ENCODE measurements around the gene NEDD8.

The NEDD8 gene

DNA sequence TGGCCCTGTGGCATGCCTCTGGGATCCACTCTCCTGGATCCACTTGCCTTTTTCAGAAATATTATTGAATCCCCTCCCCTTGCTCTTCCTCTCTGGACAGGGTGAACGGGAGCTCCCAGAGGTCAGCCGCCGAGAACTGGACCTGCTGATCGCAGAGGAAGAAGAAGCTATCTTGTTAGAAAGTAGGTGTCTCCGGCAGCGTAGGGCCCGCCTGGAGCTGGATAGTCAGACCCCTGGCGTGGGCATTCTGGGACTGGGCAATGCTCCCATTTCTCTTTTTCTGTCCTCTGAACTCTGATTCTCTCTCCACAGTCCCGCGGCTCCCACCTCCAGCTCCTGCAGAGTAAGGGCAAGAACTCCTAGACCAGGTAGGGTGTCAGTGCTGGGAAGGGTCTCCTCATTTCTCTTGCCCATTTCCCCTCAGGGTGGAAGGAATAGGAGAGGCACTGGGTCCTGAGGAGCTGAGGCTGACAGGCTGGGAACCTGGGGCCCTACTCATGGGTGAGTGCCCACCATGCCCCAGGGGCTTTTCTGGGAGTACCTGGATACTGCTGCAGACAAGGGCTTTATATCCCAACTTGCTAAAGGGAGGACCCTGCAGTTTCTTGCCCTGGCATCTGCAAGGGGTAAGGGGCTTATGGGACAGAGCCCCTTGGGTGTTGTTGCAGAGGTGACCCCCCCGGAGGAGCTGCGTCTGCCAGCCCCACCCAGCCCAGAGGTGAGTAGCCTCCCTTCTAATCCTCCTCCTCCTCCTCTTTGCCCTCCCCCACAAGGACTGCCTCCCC is 54.9 kb downstream of the NEDD8 start:
- no peak for DNase-seq

DNA sequence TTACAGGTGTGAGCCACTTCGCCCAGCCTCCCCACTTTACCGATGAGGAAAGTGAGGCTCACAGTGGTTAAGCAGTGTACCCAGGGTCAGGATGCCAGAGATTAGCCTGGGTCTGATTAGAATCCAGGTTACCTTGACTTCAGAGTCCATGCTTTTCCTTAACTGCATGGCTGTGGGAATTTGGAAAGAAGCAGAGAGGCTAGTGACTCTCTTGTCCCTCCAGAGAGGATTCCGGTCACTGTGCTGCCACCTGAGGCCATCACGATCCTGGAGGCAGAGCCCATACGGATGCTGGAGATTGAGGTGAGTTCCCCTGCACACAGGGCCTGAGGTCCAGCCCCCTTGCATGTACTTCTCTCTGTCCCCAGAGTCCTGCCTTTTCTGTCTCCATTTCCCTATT is 55.6 kb downstream of the NEDD8 start:
- DNase-seq: no peak

DNA sequence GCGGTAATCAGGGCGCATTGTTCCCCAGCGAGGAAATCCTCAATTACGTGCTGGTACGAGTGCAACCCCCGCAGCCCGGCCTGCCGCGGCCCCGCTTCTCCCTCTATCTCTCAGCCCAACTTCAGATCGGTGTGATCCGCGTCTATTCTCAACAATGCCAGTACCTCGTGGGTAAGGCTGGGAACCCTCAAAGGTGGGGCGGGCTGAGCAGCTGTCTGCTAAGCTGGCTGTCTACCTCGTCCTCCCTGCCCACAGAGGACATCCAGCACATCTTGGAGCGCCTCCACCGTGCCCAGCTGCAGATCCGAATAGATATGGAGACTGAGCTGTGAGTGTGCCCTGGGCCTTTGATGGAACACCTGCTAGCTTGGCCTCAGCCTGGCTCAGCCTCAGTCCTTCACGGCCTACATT is 59.3 kb downstream of the NEDD8 start:
- no peak for DNase-seq

DNA sequence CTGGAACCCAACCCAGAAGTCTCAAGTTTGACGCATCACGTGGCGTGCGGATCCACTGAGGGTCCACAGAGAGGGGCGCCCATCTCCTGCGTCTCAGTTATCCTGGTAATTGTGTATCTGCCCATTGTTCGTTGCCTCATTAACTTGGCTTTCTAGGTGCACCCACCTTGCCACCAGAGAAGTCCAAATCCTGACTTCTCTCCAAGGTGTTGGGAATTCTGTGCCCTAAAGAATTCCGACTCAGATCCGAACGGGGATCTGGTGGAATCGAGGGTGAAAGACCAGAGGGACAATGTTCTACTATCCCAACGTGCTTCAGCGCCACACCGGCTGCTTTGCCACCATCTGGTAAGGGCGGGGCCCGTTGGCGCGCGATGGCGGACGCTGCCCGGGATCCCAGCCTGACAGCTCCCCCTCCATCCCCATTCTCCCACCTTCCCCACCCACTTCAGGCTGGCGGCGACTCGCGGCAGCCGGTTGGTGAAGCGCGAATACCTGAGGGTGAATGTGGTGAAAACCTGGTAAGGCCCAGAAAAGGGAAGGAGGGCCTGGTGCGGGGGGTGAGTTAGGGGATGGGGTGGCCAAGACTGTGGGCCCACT is 59.8 kb downstream of the NEDD8 start:
- DNase-seq: no peak

DNA sequence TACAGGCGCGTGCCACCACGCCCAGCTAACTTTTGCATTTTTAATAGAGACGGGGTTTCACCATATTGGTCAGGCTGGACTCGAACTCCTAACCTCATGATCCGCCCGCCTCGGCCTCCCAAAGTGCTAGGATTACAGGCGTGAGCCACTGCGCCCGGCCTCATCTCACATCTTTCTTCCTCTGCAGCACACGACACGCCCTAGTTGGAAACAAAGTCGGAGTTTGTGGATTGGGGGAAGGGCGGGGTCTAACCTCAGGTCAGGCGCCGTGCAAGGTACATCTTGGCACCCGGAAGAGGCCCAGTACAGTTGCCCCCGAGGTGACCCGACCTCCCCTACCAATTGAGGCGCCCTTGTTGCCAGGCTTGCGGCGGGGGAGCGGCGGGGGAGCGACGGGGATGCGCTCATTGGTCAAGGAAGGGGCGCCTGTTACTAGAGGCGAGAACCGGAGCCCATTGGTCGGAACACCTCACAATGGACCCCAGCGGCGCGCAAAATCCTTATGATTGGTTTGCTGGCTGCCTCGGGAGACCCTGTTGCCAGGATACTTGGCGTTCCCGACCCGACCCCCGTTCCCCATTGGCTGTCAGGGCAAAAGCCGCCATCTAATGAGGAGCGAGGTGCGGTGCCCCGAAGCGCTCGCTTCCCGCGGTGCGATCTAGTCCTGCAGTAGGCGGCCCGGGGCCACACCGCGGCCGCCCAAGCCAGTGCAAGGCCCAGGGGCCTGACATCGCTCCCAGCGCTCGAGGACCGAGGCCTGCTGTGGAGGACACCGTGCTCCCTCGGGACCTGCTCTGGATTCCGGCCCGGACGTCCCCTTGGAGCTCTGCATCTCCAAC is 60.5 kb downstream of the NEDD8 start, which contains the start of gene REC8:
Gene REC8, plus strand, starts transcription at position 659 of the 839 bp plus-strand sequence. CDS start 473 bp downstream, outside the sequence.
- DNase-seq: peak; percentile 96

DNA sequence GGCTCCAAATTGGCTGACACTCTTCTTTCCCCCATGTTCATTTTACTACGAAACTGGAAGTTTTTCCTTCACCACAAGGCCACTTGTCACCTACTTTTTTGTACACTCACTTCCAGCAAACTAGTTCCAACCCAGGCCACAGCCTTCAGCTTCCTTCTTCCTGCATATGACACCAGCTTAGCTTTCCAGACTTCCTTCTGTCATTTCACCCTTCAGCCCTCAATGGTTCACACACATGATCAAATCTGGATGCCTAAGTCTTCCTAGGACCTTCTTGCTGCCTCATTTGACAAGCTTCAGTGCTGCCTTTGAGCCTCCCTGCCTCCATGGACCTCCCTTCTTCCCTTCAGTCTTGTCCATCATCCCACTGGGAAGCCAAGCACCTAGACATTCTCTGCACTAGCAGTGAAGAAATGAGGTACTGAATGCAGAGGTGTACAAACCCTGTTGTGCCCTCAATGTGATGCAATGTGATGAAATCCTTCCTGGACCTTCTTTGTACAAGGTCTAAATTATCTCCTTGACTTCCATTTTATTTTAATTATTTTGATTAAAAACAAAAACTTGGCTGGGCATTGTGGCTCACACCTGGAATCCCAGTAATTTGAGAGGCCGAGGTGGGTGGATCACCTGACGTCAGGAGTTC is 64.6 kb downstream of the NEDD8 start:
- DNase-seq: no peak
